GM19395 (cell line): ENCODE data around the gene VPS35L.
"Not testable (repeated sequence)": the region's sequence is repeated elsewhere in the genome, so short reads cannot be mapped to it uniquely, and the experiment has no call there.

ENCODE experiments used
- ATAC-seq: cut with Tn5 transposase; IDR thresholded peaks from one replicate; pipeline ENCODE4 v1.9.1; 2021; ENCODE audit warnings: mild to moderate bottlenecking, moderate library complexity; ENCODE audit not compliant: unreplicated experiment

The VPS35L gene

GRCh38 chr16:19532601-19533000, 22.9 kb upstream of the VPS35L start:
- ATAC-seq, result no peak

- ATAC-seq, result no peak
These were observed 15.1 kb upstream of the VPS35L start for GRCh38 chr16:19540241-19540970.

GRCh38 chr16:19542138-19542821, 13.2 kb upstream of the VPS35L start:
- no peak for ATAC-seq

GRCh38 chr16:19543278-19543996, 12.1 kb upstream of the VPS35L start:
- ATAC-seq, result not testable (repeated sequence)

- ATAC-seq, result no peak
These were observed 7.4 kb upstream of the VPS35L start for GRCh38 chr16:19548144-19548543.

GRCh38 chr16:19549673-19550072, 5.8 kb upstream of the VPS35L start:
- no peak for ATAC-seq

GRCh38 chr16:19555938-19556771, 652 bp downstream of the VPS35L start:
- peak; percentile 9 for ATAC-seq

GRCh38 chr16:19559242-19559910, 3.9 kb downstream of the VPS35L start:
- no peak for ATAC-seq

- no peak for ATAC-seq
These were observed 4.6 kb downstream of the VPS35L start for GRCh38 chr16:19560078-19560477.

GRCh38 chr16:19563377-19563776, 7.9 kb downstream of the VPS35L start:
- no peak for ATAC-seq

- ATAC-seq, result no peak
These were observed 10.9 kb downstream of the VPS35L start for GRCh38 chr16:19566362-19566761.

GRCh38 chr16:19567560-19567959, 12.1 kb downstream of the VPS35L start:
- no peak for ATAC-seq

- no peak for ATAC-seq
These were observed 18.5 kb downstream of the VPS35L start for GRCh38 chr16:19573997-19574396.

GRCh38 chr16:19574615-19575014, 19.1 kb downstream of the VPS35L start:
- no peak for ATAC-seq

GRCh38 chr16:19578378-19578971, 23.0 kb downstream of the VPS35L start:
- no peak for ATAC-seq

GRCh38 chr16:19582050-19582831, 26.7 kb downstream of the VPS35L start:
- ATAC-seq, result no peak

- no peak for ATAC-seq
These were observed 28.3 kb downstream of the VPS35L start for GRCh38 chr16:19583665-19584300.

- no peak for ATAC-seq
These were observed 33.2 kb downstream of the VPS35L start for GRCh38 chr16:19588661-19589060.

GRCh38 chr16:19589106-19589505, 33.6 kb downstream of the VPS35L start:
- ATAC-seq, result no peak
